Measurements from ENCODE around the gene ZFYVE28. TPM values are rescaled to one million over a fixed set of nuclear protein-coding genes. Genes with fewer than 3 reads are reported as not detected.

ZFYVE28 gene
- total and polyA plus RNA-seq, 8 donors = 4.9 to 88.8 (median 7.3) TPM

DNA sequence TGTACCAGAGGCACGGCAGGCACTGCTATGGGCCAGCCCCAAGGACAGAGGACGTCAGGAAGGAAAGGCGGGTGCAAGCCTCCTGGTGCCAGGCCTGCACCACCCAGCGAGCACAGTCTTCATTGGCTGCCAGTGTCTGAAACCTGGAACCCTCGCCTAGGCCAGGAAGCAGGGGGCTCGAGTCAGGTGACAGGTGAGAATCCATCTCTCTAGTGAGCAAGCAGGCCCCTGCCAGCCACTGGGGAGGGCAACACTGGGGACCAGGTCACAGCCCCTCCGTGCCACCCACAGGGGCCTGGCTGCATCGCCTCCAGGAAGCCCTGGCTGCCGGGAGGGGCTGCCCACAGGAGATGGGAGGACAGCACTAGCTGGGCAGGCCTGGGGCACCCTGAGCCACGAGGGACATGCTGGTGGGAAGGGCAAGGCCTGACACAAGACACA, 169.6 kb downstream of the ZFYVE28 start:
- peaks cover 0 to 29% (median 13%) of the 10 kb centered on the region in 4 donors for H3K4me1 ChIP-seq
- no peak overlapping the region for H3K27ac ChIP-seq
- H3K4me3 ChIP-seq = no peak overlapping the region
- TF ChIP-seq POLR2A (IDR thresholded peaks at IDR 0.05) (no peak), EP300 (IDR thresholded peaks at IDR 0.05) (no peak), CTCF (IDR thresholded peaks at IDR 0.05) (no peak), POLR2AphosphoS5 (IDR thresholded peaks at IDR 0.05) (no peak)
- peaks cover 45 to 73% (median 68%) of the 10 kb centered on the region in 4 donors for H3K36me3 ChIP-seq
- no peaks in the 10 kb centered on the region for H3K27me3 ChIP-seq
- H3K9me3 ChIP-seq = no peaks in the 10 kb centered on the region
- peak in 1 of 2 donors; percentile 3 for DNase-seq
- intact Hi-C loops (cut with DNase I; ENCODE audit: low total_unique reads) = loop anchor here (10.0 kb wide), 1 partner anchor 166 kb away; the partner anchor contains the start of genes CFAP99 and ZFYVE28
- WGBS, 5 donors = 73 to 80% (median 77%) methylated on average over 5 to 10 of the region's 10 CpGs

DNA sequence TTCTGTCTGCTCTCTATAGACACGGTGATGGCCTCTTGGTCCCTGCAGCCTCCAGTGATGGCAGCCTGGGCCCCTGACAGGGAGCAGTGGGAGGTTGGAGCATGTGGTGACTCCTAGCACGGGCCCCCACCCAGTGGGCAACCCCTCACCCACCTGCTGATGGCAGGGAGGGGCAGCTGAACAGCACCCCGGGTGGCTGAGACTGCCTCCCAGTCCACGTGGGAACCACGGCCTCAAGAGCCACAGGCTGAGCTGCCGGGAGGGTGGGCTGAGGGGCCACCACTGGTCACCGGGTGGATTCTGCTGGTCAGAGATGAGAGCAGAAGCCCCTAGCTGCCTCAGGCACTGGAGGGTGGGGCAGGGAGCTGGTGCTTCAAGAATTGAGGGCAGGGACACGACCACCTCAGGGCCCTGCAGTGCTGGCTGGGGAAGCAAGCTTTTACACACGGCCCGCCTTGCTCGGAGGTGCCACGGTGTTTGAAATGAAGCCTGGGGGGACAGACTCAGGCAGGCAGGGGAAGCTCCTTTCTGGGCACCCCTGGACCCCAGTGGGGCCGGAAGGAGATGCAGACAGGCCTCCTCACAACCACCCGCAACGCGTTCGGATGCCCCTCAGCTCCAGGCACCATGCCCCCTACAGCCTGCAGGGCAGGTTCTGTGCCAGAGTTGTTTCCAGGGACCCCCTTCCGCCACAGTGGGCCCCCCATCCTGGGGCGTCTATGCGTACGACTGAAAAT, 170.2 kb downstream of the ZFYVE28 start:
- no peaks in the 10 kb centered on the region for H3K27me3 ChIP-seq
- intact Hi-C loops (cut with DNase I; ENCODE audit: low total_unique reads) = loop anchor here (10.0 kb wide), 1 partner anchor 167 kb away; the partner anchor contains the start of genes CFAP99 and ZFYVE28
- H3K4me3 ChIP-seq = no peak overlapping the region
- TF ChIP-seq EP300 (IDR thresholded peaks at IDR 0.05) (no peak), POLR2AphosphoS5 (IDR thresholded peaks at IDR 0.05) (no peak), CTCF (IDR thresholded peaks at IDR 0.05) (no peak), POLR2A (IDR thresholded peaks at IDR 0.05) (no peak)
- peaks cover 39 to 67% (median 62%) of the 10 kb centered on the region in 4 donors for H3K36me3 ChIP-seq
- H3K9me3 ChIP-seq = no peaks in the 10 kb centered on the region
- no peak overlapping the region for H3K27ac ChIP-seq
- peak; percentile 5 to 17 for DNase-seq
- H3K4me1 ChIP-seq = peaks cover 0 to 34% (median 16%) of the 10 kb centered on the region in 4 donors
- WGBS, 5 donors = 76 to 86% (median 82%) methylated on average over 16 to 21 of the region's 21 CpGs

GRCh38 chr4:2247128-2248043, 171.1 kb downstream of the ZFYVE28 start:
- intact Hi-C loops (cut with DNase I; ENCODE audit: low total_unique reads) = loop anchor here (10.0 kb wide), 1 partner anchor 167 kb away; the partner anchor contains the start of genes CFAP99 and ZFYVE28
- peak; percentile 4 to 25 for DNase-seq
- 83 to 91% (median 87%) methylated on average over 23 to 42 of the region's 42 CpGs for WGBS, 5 donors
- Histone ChIP-seq H3K4me1 (peaks cover 0 to 41% (median 18%) of the 10 kb centered on the region in 4 donors), H3K9me3 (no peaks in the 10 kb centered on the region), H3K36me3 (peaks cover 30 to 58% (median 53%) of the 10 kb centered on the region in 4 donors), H3K27me3 (no peaks in the 10 kb centered on the region), H3K4me3 (no peak overlapping the region), H3K27ac (no peak overlapping the region)
- TF ChIP-seq EP300 (IDR thresholded peaks at IDR 0.05) = no peak
- TF ChIP-seq POLR2A (IDR thresholded peaks at IDR 0.05) = no peak
- TF ChIP-seq POLR2AphosphoS5 (IDR thresholded peaks at IDR 0.05) = no peak
- no peak for TF ChIP-seq CTCF (IDR thresholded peaks at IDR 0.05)

Measured in stomach (tissue), 9 donors.